ENCODE results near the gene COMMD10.

COMMD10 gene

DNA sequence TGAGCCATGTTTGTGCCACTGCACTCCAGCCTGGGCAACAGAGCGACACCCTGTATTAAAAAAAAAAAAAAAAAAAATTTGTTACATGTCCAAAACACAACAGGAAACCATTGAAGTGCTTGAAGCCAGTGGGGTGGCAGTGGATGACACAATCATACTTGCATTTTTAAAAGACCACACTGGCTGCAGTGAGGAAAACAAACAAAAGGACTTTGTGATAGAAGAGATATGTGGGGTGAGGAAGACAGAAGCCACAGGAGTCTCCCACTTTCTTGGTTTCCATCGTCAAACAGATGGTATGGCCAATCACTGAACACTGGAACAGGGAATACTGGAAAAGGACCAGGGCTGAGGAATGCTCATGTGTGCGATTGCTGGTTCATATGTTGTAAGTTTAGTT lies 20.9 kb upstream of the COMMD10 start:
- Histone ChIP-seq H3K27ac (no peak overlapping the region), H3K4me1 (ENCODE audit: control insufficient read depth in 1 of 2, insufficient read depth in 1 of 2, low read depth in 1 of 2, low read length in 1 of 2) (peaks cover 0 to 4% of the 10 kb centered on the region in 2 experiments), H3K9me3 (no peaks in the 10 kb centered on the region), H3K36me3 (no peaks in the 10 kb centered on the region), H3K4me3 (ENCODE audit: low read depth in 1 of 2, low read length in 1 of 2) (no peak overlapping the region), H3K27me3 (no peaks in the 10 kb centered on the region)
- TF ChIP-seq, protein P1, sequence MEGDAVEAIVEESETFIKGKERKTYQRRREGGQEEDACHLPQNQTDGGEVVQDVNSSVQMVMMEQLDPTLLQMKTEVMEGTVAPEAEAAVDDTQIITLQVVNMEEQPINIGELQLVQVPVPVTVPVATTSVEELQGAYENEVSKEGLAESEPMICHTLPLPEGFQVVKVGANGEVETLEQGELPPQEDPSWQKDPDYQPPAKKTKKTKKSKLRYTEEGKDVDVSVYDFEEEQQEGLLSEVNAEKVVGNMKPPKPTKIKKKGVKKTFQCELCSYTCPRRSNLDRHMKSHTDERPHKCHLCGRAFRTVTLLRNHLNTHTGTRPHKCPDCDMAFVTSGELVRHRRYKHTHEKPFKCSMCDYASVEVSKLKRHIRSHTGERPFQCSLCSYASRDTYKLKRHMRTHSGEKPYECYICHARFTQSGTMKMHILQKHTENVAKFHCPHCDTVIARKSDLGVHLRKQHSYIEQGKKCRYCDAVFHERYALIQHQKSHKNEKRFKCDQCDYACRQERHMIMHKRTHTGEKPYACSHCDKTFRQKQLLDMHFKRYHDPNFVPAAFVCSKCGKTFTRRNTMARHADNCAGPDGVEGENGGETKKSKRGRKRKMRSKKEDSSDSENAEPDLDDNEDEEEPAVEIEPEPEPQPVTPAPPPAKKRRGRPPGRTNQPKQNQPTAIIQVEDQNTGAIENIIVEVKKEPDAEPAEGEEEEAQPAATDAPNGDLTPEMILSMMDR (IDR thresholded peaks at IDR 0.05) = no peak

DNA sequence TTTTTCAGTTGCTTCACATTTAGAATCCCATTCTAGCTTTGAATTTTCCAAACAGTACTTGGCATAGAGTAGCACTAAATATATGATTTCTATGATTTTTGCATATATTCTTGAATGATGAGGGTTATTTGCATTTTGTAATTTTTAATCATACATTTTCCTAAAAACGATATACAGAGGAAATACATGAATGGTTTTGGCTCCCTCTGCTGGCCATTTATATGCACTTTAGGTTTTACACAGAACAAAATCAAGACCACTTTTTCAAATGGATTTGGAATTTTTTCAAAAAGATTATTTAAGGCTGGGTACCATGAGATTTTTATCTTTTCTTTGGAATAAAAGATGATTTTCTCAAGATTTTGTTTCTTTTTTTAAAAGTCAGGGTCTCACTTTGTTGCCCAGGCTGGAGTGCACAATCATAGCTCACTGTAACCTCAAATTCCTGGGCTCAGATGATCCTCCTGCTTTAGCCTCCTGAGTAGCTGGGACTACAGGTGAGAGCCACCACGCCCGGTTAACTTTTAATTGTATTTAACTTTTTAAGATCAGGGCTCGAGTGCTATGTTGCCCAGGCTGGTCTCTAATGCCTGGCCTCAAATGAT lies 16.7 kb upstream of the COMMD10 start:
- no peaks in the 10 kb centered on the region for H3K36me3 ChIP-seq
- TF ChIP-seq, protein P1 (IDR thresholded peaks at IDR 0.05) = peak; percentile 60

DNA sequence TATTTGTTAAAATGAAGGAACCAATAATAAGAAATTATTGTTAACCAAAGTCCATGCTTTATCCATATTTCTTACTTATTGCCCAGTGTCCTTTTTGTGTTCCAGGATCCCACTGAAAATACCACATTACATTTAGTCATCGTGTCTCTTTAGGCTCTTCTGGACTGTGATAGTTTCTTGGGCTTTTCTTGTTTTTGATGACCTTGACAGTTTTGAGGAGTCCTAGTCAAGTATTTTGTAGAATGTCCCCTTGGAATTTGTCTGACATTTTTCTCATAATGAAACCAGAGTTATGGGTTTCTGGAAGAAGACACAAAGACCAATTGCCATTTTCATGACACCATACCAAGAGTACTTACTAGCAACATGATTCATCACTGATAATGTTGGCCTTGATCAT lies 13.6 kb upstream of the COMMD10 start:
- no peak overlapping the region for H3K27ac ChIP-seq
- no peaks in the 10 kb centered on the region for H3K27me3 ChIP-seq
- H3K4me3 ChIP-seq (ENCODE audit: low read depth in 1 of 2, low read length in 1 of 2) = no peak overlapping the region
- TF ChIP-seq, protein P1 (IDR thresholded peaks at IDR 0.05) = no peak
- peaks cover 0 to 4% of the 10 kb centered on the region in 2 experiments for H3K4me1 ChIP-seq (ENCODE audit: control insufficient read depth in 1 of 2, insufficient read depth in 1 of 2, low read depth in 1 of 2, low read length in 1 of 2)
- H3K36me3 ChIP-seq = no peaks in the 10 kb centered on the region
- no peaks in the 10 kb centered on the region for H3K9me3 ChIP-seq

More for the DNA sequence above, 16.7 kb upstream of the COMMD10 start:
- Histone ChIP-seq H3K27ac (no peak overlapping the region), H3K9me3 (no peaks in the 10 kb centered on the region), H3K4me3 (ENCODE audit: low read depth in 1 of 2, low read length in 1 of 2) (no peak overlapping the region), H3K4me1 (ENCODE audit: control insufficient read depth in 1 of 2, insufficient read depth in 1 of 2, low read depth in 1 of 2, low read length in 1 of 2) (peaks cover 0 to 4% of the 10 kb centered on the region in 2 experiments), H3K27me3 (no peaks in the 10 kb centered on the region)

DNA sequence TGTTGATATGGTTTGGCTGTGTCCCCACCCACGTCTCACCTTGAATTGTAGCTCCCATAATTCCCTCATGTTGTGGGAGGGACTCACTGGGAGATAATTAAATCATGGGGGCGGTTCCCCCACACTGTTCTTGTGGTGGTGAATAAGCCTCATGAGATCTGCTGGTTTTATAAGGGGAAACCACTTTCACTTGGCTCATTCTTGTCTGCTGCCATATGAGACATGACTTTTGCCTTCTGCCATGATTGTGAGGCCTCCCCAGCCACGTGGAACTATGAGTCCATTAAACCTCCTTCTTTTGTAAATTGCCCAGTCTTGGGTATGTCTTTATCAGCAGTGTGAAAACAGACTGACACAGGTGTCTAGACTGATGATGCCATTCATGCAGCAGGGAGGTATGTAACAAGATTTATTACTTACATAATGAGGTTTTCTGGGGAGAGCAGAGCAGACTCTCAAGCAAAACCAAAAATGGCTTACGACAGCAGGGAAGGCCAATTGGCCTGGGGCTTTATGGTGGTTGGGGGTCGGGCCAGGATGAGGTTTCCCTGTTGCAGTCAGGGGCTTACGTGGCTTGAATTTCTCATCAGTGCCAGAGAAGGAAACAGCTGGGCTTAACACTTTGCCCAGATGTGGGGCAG lies 9.5 kb upstream of the COMMD10 start:
- no peak overlapping the region for H3K4me3 ChIP-seq (ENCODE audit: low read depth in 1 of 2, low read length in 1 of 2)
- no peaks in the 10 kb centered on the region for H3K9me3 ChIP-seq
- H3K27ac ChIP-seq = no peak overlapping the region
- H3K36me3 ChIP-seq = no peaks in the 10 kb centered on the region
- peaks cover 0 to 4% of the 10 kb centered on the region in 2 experiments for H3K4me1 ChIP-seq (ENCODE audit: control insufficient read depth in 1 of 2, insufficient read depth in 1 of 2, low read depth in 1 of 2, low read length in 1 of 2)
- TF ChIP-seq, protein P1 (IDR thresholded peaks at IDR 0.05) = no peak
- no peaks in the 10 kb centered on the region for H3K27me3 ChIP-seq

DNA sequence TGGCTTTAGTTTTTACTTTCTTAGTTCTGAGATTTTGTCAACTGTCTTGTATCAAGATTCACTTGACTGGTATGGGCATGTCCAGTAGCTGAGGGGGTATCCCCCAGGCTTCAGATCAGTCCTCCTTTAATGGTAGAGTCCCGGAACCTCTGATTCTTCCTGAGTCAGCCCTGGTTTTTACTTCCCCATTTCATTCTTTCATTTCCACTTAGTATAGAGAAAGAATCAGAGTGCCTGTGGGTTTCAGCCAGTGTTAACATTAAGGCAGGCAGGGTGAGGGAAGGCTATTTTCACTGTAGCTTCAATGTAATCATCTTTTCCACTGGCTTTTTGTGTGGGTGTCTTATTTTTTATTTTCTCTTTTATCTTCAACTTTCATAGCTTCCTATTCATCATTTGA lies 8.3 kb upstream of the COMMD10 start:
- no peaks in the 10 kb centered on the region for H3K27me3 ChIP-seq
- H3K9me3 ChIP-seq = no peaks in the 10 kb centered on the region
- H3K4me3 ChIP-seq (ENCODE audit: low read depth in 1 of 2, low read length in 1 of 2) = no peak overlapping the region
- H3K36me3 ChIP-seq = no peaks in the 10 kb centered on the region
- no peak overlapping the region for H3K27ac ChIP-seq
- TF ChIP-seq, protein P1 (IDR thresholded peaks at IDR 0.05) = no peak
- H3K4me1 ChIP-seq (ENCODE audit: control insufficient read depth in 1 of 2, insufficient read depth in 1 of 2, low read depth in 1 of 2, low read length in 1 of 2) = peaks cover 0 to 4% of the 10 kb centered on the region in 2 experiments

Data from neutrophil (primary cell).